H1 (cell line): ENCODE results near the gene TTYH2.

Experiments
- CTCF ChIP-seq, 3 experiments: IDR thresholded peaks; 1 replicate in 2 of 3; 2 replicates in 1 of 3; pipeline versions ENCODE4 v1.5.1 to v1.6.1; 2011; ENCODE audit warnings: low read length in 3 of 3, mild to moderate bottlenecking in 3 of 3, inconsistent platforms in 2 of 3, low read depth in 1 of 3, moderate library complexity in 1 of 3; ENCODE audit not compliant: insufficient read depth in 1 of 3; ENCODE audit errors: control extremely low read depth in 1 of 3
- HDAC2 ChIP-seq, 2 experiments: fragments of 300-600 bp in 1 of 2; sonication (generic) in 1 of 2; IDR thresholded peaks; 2 replicates each; pipeline ENCODE4 v1.6.1; 2011 to 2012; ENCODE audit warnings: low read depth in 2 of 2, low read length in 2 of 2, mild to moderate bottlenecking in 2 of 2, moderate library complexity in 2 of 2, borderline replicate concordance in 1 of 2, inconsistent platforms in 1 of 2
- SP1 ChIP-seq: IDR thresholded peaks from 2 replicates; pipeline ENCODE4 v1.6.1; 2011; ENCODE audit warnings: low read depth, low read length
- ZNF274 ChIP-seq: IDR thresholded peaks from 2 replicates; pipeline ENCODE4 v1.7.0; 2012; ENCODE audit warnings: low read length, borderline replicate concordance; ENCODE audit errors: extremely low read depth

GRCh38 chr17:74213861-74214391 lies 555 bp downstream of the TTYH2 start:
- TF ChIP-seq ZNF274 (no peak), HDAC2 (IDR thresholded peaks at IDR 0.05; ENCODE audit: borderline replicate concordance in 1 of 2, low read depth in 2 of 2, low read length in 2 of 2) (no peak), SP1 (no peak), CTCF (IDR thresholded peaks at IDR 0.05; ENCODE audit: control extremely low read depth in 1 of 3, insufficient read depth in 1 of 3, low read depth in 1 of 3, low read length in 3 of 3) (no peak)
